HG03520 (cell line): ENCODE results near the gene SF3B1.
"Not testable (repeated sequence)": the region's sequence is repeated elsewhere in the genome, so short reads cannot be mapped to it uniquely, and the experiment has no call there.

Source experiments
- ATAC-seq: cut with Tn5 transposase; IDR thresholded peaks from one replicate; pipeline ENCODE4 v1.9.1; 2021; ENCODE audit warnings: mild to moderate bottlenecking, moderate library complexity; ENCODE audit not compliant: unreplicated experiment

SF3B1 gene

DNA sequence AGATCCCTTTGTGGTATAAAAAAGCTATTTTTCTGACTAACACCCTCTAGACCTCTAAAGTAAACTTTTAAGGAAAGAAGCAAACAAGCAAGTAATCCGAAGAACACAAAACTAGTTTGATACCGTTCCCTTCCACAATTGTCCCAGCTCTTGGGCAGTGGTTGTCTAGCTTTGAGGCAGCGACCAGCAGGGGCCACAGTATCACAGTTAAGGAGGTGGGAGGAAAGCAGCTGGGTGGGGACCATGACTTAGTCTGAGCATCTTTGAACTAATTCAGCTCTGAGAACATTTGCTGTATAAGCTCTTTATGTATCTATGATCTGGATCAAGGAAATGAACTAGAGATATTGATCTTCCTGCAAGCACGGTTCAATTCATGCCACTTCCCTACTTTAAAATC lies 51.0 kb downstream of the SF3B1 start:
- no peak for ATAC-seq

DNA sequence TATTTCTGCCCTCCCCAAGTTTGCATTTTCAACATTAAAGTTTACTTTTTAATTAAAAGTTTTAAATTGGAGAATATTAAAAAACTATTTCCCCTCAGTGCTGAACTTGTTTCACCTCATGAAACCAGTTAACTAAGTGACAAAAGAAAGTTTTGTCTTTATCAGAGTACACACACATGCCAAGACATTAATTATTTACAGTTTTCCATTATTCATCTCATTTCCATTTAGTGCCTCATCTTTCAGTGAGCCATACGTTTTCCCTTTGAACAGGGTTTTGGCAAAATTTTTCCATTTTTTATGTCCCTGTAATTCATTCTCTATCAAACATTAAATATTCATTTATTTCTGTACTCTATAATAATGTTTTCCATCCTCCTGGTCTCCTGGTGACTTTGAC lies 53.2 kb downstream of the SF3B1 start:
- ATAC-seq = no peak

DNA sequence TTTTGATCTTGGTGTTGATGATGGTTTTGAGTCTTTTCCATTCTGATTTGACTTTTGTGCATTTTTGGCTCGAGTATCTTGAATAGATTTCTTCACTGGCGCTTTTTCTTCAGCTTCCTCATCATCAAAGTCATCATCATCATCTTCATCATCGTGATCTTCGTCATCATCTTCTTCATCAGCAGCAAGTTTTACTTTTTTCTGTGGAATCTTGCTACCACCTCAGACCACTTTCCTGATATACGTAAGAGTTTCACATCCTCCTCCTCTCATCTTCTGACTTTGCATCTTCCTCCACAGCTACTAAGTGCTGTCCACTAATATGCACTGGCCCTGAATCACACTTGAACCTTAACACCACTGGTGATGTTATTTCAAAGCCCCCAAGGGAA lies 54.9 kb downstream of the SF3B1 start:
- not testable (repeated sequence) for ATAC-seq

DNA sequence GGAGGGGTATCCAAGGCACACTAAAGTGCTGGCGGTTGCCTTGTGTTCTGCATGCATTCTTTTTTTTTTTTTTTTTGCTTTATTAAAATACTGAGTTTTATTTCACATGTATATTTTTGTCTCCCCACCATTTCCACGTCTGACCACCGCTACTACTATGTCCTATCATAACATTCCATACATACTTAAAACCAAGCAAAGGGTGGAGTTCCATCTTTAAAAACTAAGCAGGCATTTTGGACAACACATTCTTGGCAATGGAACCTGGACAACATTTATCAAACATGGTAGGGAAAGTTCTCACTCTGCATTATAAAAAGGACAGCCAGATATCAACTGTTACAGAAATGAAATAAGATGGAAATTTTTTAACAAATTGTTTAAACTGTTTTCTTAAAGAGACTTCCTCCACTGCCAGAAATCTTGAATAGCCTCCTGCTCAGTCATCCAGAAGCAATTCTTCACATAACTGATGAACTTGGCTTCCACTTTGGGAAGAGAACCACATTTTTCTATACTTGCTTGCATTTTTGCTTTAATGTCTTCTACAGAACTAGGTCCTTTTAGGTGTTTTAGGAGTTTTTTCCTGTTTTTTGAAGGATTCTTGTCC lies 55.4 kb downstream of the SF3B1 start:
- ATAC-seq = not testable (repeated sequence)

DNA sequence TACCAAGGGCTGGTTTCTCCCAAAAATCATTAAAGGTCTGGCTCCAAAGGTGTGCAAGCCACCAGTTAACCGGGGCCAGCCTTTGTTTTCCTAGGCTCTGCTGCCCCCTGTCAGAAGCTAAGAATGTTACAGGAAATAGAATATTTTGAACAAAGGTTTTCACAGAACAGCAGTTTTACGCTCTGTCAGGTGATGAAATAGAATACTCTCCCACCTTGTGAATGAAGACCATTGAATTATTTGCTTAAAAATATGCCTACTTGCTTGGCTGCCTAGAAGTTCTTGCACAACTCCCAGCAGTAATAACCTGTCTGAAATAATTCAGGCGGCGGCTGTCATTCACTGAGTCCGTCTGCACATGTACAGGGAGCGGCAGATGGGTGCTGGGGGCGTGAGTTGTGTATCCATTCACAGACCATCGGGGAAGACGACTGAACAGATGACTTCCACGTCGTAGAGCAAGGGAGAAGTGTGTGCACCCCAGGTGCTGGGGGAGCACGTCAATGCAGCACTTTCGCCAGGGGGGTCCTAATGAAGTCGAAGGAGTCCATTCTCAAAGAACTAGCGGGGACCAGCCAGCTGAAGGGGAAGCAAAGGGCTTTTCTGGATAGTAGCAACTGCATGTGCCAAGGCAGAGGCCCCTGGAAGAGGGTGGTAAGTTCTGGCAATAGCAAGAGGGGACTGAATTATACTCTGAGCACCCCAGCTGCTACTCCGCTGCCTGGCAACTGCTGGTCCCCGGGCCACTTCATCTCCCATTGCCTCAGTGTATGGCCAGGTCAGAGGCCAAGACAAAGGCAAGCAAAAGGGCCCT lies 56.1 kb downstream of the SF3B1 start:
- ATAC-seq = no peak

DNA sequence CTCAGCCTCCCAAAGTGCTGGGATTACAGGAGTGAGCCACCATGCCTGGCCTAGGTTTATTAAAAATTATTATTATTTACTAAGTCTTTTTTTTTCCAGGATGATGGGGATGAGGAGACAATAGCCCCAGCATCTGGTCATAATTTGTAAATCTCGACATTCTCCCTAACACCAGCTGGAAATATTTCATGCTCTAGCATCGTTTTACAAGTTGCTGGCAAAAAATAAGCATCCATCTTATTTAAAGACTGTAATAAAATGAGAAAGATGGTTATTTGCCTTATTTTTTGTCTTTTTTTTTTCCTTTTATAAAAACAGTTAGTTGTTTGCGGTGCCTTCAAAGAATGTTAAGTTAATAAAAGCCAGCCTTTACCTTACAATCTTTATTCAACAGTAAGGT lies 56.7 kb downstream of the SF3B1 start:
- ATAC-seq = no peak

DNA sequence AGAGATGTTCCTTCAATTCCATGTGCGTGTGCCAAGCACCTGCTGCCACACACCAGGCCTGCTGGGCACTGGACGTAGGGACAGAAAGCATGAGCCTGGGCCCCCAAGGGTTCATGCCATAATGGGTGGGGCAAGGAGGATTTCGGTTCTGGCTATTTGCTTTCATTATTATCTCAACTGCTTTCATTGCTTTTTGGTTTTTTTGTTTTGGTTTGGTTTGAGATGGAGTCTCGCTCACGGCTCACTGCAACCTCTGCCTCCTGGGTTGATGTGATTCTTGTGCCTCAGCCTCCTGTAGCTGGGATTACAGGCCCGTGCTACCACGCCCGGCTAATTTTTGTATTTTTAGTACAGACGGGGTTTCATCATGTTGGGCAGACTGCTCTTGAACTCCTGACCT lies 57.2 kb downstream of the SF3B1 start:
- ATAC-seq = no peak

DNA sequence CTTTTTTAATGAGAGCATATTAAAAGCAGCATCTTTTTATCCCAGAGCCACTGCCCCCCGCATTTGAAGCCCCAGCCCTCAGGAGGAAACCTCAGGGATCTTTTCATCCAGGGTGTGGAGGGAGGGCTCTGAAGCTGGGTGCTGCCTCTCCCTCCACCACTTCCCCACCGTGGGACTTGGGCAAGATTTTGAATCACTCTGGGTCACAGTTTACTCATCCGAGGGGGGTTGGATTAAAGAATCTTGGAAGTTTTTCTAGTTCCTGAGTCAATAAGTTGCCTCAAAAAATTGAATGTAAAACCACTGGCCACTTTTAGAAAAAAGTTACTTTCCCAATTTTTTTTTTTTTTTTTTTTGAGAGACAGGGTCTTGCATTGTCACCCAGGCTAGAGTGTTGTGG lies 62.2 kb downstream of the SF3B1 start:
- ATAC-seq = no peak

DNA sequence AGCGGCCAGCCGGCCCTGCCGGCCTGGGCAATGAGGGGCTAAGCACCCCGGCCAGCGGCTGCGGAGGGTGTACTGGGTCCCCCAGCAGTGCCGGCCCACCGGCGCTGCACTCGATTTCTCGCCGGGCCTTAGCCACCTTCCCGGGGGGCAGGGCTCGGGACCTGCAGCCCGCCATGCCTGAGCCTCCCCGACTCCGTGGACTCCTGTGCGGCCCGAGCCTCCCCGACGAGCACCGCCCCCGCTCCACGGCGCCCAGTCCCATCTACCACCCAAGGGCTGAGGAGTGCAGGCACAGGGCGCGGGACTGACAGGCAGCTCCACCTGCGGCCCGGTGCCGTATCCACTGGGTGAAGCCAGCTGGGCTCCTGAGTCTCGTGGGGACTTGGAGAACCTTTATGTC lies 64.2 kb downstream of the SF3B1 start:
- ATAC-seq = not testable (repeated sequence)

DNA sequence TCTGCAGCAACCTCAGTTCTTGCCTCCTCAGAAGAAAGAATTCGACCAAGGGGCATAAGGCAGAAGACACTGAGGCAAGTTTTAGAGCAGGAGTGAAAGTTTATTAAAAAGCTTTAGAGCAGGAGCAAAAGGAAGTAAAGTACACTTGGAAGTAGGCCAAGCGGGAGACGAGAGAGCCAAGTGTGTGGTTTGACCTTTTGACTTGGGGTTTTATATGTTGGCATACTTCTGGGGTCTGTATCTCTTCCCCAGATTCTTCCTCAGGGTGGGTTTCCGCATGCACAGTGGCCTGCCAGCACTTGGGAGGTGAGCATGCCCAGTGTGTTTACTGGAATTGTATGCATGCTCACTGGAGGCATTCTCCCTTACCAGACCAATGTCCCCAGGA lies 64.9 kb downstream of the SF3B1 start:
- ATAC-seq = no peak

DNA sequence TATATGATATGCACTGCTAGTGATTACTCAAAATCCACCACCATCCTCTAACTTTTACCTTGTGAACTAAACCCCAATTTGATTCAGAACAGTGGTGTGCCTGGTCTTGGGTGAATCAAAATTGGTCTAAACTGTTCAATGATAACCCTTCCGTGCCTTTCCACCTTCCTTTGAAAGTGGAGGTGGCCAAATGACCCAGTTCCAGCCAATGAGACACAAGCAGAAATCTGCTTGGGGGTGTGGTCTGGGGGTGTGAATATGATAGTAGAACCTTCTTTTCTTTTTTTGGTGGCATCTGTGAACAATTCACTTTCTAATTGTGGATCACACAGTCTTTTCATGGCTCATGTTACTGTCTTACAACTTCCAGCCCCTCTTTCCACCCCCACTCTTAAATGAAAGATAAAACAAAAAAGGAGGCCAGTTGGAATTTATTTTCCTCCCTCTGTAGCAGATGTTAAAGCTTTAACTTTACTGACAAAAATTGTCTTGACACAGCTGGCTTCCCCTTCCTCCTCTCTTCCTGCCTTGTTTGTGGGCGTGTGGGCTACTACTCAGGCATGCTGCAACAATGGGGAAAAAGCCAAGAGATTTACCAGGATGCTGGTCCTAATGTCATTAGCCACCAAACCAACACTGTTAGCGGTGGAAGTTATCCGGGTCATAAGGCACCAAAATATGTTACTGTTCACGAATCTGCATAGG lies 65.4 kb downstream of the SF3B1 start:
- no peak for ATAC-seq

DNA sequence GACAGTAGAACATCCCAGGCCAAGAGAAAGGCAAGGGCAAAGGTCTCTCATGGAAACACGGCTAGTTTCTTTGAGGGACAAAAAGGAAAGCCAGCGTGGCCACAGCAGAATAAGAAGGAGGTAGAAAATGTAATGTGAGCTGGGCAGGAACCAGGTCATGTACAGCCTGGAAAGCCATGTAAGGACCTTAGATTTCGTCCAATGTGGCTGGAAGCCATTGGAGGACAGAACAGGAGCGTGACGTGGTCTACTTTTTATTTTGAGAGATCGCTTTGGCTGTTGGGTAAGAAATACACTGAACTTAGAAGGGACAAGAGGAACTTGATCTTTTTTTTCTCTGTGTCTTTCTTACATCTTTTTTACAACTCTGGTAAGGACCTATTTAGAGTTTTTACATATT lies 66.4 kb downstream of the SF3B1 start:
- no peak for ATAC-seq

DNA sequence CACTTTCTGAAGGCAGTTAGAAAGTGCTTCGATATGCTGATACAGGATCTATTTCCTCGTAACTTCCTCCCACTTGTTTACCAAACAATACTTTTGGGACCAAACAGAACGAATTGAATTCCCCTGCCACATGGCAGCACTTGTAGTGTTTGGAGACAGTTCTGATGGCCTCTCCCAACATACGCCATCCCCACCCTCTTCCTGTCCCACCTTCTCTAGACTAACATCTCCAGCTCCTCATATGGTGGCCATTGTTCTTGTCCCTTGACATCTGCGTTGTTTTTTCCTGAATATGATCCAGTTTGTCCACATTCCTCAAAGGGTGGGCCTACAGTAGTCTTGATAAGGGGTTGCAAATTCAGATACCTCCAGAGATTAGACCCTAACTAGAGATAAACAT lies 70.8 kb downstream of the SF3B1 start:
- ATAC-seq = no peak

DNA sequence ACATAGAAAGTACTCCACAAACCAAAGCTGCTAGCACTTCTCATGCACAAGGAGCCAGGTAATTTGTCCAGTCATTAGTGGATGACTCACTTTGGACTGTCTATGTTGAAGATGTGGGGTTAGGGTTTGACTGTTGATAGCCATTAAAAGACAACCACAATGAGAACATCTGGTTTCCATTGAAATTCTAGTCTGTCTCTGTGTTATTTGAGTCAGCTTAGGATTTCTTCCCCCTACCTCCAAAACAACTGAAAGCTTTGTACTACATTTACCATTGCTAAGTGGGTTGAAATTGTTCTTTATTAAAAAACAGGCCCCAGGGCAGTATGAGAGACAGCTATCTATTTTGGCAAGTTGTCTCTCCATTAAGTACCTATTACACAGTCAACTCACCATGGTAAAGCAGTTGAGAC lies 74.1 kb downstream of the SF3B1 start:
- ATAC-seq = peak; percentile 78

DNA sequence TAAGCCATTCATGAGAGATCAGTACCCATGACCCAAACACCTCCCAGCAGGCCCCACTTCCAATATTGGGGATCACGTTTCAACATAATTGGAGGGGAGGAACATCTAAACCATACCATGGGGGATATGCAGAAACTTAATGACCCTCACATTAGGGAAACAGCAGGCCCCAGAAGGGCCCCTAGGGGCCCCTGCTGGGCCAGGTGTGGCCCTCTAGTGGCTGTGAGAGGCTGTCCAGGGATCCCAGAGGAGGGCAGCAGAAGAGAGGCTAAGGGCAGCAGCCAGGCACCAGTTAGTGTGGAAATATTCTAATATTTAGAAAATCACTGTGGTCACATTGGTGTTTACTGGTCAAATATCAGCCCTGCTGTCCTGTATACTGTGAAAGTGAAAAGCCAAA lies 75.0 kb downstream of the SF3B1 start:
- ATAC-seq = no peak

DNA sequence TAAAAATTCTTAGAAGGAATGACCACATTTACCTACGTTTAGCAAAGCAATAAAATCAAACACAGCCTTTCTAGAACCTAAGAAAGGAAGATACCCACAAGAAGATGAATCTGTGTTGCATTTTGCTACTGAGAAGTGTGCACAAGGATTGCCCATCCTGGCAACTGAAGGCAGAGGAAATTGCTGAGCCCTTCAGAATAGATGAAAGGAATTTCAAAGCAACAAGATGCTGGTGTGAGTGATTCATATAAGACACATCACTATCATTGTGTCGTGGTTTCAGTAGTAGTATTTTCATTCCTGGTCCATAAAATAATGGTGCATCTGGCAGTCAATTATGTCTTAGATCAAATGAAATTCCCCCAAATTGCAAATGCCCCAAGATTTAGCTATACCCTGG lies 75.9 kb downstream of the SF3B1 start:
- no peak for ATAC-seq

DNA sequence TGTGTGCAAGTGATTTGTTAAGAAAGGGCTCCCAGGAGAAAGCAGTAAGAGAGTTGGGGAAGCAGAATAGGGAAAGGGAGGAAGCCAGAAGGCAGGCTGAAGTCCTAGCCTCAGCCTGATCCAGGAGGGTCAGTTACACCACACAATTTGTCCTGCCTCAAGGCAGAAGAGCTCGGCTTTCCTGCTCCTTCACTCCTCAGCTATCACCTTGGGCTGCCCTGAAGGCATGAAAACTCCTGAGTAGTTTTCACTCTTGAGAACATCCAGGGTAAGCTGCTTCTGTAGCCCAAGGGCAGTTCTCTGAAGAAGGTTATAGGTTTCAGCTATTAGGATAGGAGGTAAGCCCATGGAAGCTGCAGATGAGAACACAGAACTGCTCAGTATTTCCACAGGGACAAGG lies 76.8 kb downstream of the SF3B1 start:
- ATAC-seq = no peak

DNA sequence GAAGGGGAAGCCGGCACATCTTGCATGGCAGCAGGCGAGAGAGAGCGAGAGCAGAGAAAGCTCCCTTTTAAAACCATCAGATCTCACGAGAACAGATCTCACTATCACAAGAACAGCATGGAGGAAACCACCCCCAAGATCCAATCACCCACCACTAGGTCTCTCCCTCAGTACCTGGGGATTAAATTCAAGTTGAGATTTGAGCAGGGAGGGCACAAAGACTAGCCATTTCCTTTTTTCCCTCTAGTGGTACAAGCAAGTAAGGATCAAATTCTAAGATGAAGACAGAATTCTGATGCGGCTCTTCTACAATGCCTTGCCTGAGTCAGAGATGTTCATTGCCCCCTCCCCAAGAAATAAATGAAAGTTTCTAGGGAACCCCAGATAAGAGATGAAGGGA lies 78.7 kb downstream of the SF3B1 start:
- no peak for ATAC-seq

DNA sequence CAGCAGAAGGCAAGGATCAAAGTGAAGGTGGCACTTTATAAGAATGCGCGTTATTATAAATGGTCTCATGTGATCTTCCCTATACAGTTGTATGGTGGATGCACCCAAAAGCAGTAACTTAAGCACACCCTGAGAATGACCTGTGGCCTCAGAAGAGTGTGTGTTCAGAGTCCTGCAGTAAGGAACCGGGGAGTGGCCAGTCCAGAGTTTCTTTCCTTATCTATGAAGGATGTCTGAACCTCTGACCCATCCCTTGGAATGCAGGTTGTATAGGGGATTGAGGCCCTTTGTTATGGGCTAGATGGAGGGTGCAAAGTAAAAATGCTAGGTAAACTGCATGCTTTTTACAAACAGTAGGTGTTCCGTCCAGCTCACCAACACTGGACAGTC lies 80.7 kb downstream of the SF3B1 start:
- no peak for ATAC-seq

DNA sequence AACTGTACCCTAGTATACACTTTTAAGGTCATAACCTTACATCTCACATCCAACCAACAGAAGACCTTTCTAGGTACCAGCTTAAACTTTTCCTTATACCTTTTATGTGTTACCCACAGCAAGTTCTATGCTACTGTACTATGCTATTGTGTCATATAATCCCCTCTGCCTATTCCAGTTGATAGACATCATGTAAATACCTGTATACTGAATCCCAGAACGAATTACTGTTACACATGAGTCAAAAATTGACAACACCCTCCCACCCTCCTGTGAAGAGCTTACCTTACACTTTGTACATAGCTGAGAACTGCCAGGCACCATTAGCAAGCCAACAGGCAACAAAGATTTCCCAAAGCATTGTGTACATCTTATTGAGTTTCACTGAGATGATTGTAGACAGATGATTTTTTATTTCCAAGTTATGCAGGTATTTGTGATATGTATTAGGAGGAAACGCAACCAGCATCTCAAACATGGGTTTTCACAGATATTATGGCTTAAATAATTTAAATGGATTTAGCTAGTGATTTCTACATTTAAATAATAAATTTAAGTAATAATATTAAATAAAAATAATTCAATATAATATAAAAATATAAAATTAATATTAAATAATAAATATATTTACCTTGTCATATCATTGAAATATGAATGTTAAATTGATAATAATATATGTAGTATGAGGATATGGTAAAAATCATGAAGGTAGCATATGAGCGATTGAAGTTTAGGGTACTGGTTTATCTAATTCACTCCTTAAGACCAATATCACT lies 81.2 kb downstream of the SF3B1 start:
- ATAC-seq = no peak

DNA sequence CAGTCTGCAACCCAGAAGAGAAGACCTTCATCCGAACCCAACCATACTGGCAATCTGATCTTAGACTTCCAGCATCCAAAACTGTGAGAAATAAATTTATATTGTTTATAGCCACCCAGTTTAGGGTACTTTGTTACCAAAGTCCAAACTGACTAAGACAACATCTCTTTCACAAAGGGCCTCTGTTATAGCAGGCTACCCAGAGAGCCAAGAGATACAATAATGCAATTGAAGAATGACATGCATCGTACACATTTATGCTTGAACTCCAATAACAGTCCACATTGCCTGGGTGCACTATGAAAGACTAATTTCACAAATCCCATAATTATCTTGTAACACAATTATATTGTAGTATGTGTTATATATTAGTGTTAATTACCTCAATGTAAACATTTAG lies 85.1 kb downstream of the SF3B1 start:
- ATAC-seq = no peak
